HG03571 (cell line): ENCODE results near the gene UBA6.
"Not testable (repeated sequence)": the region's sequence is repeated elsewhere in the genome, so short reads cannot be mapped to it uniquely, and the experiment has no call there.

Experiments used
- ATAC-seq: cut with Tn5 transposase; IDR thresholded peaks from one replicate; pipeline ENCODE4 v1.9.1; 2021; ENCODE audit not compliant: unreplicated experiment

The UBA6 gene

DNA sequence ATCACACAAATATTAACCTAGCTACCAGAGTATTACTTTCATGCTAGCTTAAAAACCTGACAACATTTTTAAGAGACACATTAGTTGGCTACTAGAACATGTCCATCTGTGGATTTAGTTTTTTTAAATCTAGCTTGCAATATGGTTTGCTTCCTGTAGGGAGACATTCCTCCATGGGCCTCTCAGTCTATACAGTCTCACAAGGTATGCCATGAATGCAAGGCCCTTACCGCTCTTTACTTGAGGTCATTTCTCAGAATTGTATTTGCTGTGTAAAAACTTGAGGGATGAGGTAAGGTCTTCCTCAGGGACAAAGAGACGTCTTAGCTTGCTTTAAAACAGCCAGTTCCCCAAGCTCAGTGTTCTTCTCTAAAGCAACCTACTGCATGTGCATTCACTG lies 26.9 kb downstream of the UBA6 start:
- ATAC-seq: no peak

DNA sequence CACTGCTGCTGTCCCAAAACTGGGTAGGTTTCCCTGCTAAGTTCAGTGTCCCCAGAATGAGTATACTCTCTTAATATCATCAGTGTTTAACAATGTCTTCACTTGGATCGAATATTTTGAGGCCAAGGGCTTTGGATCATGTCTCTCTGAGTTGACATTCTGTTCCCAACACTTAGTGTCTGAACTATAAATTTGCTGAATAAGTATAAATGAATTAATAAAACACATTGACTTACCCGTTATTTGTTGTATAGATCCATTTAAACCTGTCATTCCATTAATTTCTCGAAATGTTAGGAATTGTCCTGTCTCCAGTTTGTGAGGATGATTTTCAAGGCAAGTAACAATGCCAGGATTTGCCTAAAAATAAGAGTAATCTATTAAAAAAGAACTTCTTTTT lies 32.6 kb downstream of the UBA6 start:
- ATAC-seq: no peak

DNA sequence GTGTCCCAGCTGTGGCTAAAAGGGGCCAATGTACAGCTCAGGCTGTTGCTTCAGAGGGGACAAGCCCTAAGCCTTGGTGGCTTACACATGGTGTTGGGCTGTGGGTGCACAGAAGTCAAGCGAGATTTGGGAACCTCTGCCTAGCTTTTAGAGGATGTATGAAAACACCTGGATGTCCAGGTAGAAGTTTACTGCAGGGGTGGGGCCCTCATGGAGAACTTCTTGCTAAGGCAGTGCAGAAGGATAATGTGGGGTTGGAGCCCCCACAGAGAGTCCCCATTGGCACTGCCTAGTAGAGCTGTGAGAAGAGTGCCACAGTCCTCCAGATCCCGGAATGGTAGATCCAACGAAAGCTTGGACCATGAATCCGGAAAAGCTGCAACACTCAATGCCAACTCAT lies 40.5 kb downstream of the UBA6 start:
- no peak for ATAC-seq

DNA sequence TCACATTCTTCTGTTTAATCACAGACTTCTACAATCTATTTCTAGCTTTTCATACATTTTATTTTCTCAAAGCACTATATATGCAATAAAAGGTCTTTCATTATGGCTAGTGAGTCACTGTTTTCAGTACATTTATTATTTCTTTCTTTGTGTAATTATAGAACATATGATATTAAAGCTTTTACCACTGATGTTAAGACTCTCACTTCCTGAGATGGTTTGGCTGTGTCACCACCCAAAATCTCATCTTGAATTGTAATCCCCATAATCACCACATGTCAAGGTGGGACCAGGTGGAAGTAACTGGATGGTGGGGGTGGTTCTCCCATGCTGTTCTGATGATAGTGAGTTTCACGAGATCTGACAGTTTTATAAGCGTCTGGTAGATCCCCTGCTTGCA lies 41.9 kb downstream of the UBA6 start:
- no peak for ATAC-seq

DNA sequence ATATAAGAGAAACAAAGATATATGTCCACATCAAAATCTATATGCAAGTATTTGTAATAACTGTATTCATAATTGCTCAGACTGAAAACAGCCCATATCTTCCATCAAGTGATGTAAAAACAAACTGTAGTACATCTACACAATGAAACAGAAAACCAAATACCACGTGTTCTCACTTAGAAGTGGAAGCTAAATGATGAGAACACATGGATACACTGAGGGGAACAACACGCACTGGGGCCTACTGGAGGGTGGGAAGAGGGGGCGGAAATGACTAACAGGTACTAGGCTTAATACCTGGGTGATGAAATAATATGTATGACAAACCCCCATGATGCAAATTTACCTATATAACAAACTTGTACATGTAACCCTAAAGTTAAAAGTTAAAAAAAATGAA lies 42.7 kb downstream of the UBA6 start:
- no peak for ATAC-seq

DNA sequence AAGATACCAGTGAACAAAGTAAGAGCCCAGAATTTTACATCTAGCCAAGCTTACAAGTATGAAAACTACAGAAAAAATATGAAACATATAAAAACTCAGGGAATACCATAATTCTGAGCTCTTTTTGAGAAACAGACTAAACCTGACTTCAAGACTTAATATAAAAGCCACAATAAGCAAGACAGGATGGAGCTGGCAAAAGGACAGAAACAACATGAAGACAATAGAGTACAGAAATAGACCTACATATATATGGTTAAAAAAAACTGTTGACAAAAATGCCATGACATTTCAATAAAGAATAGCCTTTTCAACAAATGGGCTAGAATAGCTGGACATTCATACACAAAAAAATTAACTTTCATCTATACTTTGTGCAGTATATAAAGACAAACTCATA lies 49.4 kb downstream of the UBA6 start:
- no peak for ATAC-seq

DNA sequence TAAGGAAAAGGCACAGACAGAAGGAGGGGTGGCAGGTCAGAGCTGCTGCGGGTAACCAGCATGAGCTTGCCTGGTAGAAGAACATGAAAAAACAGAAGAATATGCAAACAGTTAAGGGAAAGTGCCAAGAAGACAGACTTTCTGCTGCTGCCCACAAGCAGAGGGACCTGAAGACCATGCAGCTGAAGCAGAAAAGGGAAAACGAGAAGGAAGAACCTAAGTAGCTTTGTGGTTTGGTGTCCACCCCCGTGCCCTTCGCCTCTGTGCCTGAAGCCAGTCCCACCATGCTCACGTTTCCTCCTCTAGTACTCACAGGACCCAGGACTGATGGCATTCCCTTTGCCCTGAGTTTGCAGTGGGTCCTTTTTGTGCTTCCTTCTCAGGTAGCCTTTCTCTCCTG lies 62.8 kb downstream of the UBA6 start:
- ATAC-seq: no peak

DNA sequence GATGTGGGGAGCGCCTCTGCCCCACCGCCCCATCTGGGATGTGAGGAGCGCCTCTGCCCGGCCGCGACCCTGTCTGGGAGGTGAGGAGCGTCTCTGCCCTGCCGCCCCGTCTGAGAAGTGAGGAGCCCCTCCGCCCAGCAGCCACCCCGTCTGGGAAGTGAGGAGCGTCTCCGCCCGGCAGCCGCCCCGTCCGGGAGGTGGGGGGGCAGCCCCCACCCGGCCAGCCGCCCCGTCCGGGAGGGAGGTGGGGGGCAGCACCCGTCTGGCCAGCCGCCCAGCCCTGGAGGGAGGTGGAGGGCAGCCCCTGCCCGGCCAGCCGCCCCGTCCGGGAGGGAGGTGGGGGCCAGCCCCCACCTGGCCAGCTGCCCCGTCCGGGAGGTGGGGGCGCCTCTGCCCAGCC lies 64.0 kb downstream of the UBA6 start:
- ATAC-seq: not testable (repeated sequence)

DNA sequence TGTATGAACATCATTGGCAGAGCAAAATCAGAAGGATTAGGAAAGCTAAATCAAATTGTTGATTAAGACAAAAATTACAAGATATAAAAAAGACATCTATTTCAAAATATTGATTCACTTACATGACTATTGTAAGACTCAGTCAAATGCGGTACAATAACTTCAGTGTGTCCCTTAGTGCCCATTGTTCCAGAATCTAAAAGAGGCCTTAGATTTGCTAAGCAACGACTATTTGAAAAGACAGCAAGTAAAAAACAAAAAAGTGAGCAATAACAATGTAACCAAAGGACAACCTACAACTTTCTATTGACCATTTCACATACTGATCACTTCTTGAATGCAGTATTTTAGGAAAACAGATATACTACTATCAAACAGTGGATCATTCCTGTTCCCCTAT lies 65.6 kb downstream of the UBA6 start:
- no peak for ATAC-seq

DNA sequence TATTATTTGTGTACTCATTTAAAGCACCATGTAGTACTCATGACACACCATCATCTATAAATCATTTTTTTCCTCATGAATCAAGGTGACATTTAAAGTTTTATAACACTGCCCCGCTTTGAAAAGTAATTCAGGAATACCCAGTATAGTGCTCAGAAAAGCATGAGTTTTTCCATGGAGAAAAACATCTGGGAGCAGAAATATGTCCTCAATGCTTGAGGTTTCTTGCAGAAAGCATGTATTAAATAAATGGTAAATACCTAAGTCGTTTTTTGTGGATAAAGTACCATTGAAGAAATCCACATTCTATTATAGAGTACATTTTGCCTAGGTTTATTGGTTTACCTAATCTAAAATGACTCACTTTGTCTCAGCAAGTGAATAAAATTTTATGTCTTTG lies 66.2 kb downstream of the UBA6 start:
- ATAC-seq: no peak

DNA sequence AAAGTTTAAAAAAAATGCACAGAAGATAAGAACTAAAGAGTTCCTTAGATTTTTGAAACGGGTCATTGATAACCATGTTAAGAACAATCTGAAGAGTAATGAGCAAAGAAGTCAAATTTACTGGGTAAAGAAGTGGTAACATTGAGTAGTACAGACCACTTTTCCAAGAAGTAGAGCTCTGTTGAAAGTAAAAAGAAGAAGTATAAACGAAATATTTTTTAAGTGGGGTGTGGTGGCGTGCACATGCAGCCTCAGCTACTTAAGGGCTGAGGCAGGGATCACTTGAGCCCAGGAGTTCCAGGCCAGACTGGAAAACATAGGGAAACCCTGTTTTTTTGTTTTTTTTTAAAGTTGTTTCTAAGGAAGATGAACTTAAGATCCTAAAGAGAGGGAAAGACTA lies 68.5 kb downstream of the UBA6 start:
- ATAC-seq: no peak

DNA sequence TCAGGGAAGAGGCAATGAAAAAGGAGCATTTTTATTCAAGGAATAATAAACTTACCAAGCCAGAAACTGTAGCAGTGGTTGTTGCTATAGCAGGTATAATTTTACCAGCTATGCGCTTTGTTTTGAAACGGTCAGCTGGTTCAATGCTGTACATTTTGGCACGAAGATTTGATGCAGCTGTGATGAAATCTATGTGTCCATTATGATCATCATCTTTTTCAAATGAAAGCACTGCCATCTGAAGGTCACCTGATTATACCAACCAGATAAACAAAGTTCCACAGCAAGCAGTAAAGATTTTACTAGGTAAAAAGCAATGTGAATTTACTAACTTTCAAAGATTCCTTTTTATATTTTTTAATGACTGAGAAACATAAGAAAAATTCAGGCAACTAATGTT lies 76.0 kb downstream of the UBA6 start:
- no peak for ATAC-seq

DNA sequence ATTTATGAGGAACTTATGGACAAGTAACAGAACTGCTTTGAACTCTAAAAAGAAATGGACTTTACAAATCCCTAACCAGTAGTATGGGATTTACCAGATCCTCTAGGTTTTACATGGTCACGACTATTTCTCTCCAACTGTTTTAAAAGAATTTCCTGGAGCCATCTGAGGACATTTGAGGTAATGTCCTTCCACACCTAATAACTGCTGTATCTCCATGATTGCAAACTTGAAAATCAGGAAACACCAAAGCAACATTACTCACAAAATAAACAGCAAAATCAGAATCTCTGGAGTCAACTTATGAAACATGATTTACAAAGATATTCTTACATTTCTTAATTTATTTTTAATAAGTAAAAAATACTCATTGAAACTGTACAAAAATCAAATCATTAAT lies 84.5 kb downstream of the UBA6 start:
- no peak for ATAC-seq

DNA sequence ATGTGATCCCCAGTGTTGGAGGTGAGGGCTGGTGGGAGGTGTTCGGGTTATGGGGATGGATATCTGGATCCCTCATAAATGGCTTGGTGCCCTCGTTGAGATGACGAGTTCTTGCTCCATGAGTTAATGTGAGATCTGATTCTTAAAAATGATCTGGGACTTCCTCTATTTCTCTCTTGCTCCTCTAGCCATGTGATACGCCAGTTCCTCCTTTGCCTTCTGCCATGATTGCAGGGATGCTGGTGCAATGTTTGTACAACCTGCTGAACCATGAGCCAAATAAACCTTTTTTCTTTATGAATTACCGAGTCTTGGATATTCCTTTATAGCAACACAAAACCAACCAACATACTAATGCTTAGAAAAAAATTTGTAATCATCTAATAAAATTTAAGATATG lies 85.8 kb downstream of the UBA6 start:
- no peak for ATAC-seq

DNA sequence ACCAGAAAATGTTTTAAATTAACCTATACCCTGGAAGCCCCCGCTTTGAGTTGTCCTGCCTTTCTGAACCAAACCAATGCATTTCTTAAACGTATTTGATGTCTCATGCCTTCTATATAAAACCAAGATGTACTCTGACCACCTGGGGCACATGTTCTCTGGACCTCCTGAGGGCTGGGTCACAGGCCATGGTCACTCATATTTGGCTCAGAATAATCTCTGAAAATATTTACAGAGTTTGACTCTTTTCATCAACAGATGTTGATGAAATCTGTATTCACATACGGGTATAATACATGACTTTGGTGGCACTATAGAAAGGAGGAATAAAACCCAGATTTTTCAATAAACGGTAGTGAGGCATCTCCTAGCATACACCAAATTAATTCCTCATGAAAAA lies 86.8 kb downstream of the UBA6 start:
- ATAC-seq: no peak

DNA sequence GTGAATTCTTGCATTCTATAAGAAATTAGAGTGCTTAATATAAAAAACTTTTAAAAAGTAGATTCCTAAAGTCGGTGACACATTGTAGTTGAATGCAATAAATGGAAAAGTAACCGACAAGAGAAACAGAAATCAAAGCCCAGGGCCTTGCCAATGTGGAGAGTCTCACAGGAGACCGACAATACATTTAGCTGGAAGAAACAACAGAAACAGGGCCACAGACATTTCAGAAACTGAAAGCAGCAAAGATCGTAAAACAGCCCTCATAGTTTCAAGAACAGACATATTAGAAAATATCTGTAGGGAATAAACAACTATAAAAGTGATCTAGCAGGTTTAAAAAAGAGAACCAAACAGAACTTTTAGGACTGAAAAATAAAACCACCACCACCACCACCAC lies 92.9 kb downstream of the UBA6 start:
- ATAC-seq: no peak

DNA sequence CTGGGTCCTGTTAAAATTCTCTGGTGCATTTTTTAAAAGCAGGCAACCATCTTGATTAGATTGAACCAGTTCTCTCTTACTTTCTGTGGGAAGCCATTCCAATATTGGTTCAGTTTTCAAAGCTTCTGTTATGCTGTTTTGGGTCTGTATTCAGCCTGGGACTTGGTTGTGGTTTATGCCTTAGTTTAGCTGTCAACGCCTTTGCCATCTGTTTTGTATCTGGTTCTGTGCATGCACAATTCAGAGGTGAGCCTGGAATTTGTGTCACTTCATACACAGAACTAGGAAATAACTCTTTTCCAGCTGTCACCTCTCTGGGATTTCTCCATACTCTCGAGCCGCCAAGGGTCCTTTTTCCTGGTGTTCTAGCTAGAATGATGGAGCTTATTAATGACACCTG lies 96.2 kb downstream of the UBA6 start:
- ATAC-seq: no peak

DNA sequence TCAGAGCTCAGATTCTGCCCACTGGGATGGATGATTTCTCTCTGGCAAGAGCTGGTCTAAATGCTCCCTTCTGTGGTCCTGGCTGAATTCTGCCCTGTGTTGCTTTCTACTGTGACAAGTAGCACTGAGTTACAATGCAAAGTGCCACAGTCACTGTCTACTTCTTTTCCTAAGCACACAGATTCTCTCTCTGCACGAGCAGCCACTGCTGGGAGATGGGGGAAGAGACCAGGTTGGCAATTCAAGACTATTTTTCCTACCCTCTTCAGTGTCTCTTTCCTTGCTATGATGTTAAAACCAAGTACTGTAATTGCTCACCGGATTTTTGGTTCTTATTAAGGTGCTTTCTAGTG lies 97.0 kb downstream of the UBA6 start:
- no peak for ATAC-seq

DNA sequence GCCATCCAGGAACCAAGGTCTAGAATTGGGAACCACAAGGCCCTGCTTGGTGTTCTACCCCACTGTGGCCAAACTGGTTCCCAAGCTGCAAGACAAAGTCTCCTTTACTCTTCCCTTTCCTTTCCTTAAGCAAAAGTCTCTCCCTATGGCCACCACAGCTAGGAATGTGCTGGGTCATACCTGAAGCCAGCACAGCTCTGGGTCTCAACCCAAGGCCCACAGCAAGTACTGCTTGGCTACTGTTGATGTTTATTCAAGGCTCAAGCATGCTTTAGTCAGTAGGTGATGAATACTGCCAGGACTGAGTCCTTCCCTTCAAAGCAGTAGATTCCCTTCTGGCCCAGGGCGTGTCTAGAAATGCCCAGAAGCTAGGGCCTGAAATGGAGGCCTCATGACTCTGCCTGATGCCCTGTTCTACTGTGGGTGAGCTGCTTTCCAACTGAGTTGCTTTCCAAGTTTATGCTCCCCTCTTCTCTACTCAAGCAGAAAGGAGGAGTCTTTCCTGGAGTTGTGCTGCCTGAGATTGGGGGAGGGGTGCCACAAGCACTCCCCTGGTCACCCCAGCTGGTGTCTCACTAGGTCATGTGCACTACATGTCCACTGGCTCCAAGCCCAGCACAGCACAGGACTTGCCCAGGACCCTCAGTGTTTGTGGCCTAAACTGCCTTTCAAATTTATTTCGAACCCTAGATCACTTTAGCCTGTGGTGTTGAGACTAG lies 97.5 kb downstream of the UBA6 start:
- ATAC-seq: no peak

DNA sequence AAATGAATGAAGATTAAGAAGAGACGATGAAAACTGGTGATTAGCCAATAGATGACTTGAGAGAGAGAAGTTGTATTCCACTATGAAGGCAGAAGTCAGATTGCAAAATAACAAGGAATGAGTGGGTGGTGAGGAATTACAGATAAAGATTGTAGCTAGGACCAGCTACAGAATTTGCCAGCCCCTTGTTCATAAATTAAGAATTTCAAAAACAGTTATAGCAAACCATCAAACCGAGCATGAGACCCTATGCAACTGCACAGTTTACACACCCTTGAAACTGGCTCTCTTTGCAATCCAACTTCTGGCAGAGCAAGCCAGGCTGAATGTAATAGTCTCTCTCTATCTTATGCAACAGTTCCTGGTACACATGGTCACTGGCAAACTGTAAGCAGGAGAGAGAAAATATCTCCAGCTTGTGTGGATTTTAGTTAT lies 107.2 kb downstream of the UBA6 start:
- ATAC-seq: no peak

DNA sequence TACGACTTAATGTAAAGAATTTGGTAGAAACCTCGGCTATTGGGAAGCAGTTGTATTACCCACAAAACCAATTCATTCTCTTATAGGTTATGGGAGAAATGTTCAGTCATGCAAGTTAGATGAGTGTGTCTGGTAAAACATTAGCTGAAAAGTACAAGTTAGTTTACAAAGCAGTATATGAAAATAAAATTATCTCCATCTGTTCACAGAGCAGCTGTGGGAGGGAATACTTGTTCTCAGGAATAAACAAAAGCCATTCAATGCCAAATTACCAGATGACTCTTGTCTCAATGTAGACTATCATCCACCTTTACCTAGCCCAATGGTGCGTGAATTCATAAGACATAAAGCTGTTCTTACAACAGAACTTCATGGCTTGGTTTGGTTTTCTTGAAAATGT lies 113.8 kb downstream of the UBA6 start:
- ATAC-seq: no peak

DNA sequence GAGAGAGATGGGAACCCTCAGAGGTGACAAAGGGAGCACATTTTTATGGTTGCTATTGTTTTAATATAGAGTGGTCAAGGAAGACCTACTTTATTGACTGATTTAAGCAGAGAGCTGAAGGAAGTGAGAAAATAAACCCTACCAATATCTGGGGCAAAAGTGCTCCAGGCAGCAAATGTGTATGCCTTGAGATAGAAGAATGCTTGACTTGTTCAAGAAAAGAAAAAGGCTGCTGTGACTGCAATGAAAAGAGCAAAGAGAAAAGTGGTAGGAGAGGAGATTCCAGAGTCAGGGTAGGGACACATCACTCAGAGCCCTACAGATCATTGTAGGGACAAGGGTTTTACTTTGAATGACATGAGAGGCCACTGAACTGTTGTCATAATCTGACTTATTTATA lies 116.5 kb downstream of the UBA6 start:
- no peak for ATAC-seq

DNA sequence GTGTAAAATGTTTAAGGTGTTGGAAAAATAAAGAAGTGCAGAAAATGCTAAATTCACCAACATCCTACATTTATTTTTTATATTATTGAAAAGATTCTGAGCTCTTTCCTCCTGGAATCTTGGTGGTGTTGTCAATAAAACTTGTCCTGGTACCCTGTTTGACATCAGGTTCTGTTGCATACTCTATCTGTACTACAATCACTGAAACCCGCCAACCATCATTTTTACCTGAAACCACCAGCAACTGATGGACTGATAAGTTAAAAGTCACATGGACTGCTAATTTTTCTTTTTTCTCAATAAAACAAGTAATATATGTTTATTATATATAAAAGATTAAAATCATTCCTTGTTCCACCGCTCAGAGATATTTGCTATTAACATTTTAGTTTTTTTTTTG lies 119.0 kb downstream of the UBA6 start:
- no peak for ATAC-seq
